Measurements from ENCODE around the gene ZDHHC3. TPM values are rescaled to one million over a fixed set of nuclear protein-coding genes. Genes with fewer than 3 reads are reported as not detected.

Gene ZDHHC3
- total RNA-seq (2014; rRNA removed; shearing (Covaris generic)): 55.2 and 56.2 TPM in 2 replicates

DNA sequence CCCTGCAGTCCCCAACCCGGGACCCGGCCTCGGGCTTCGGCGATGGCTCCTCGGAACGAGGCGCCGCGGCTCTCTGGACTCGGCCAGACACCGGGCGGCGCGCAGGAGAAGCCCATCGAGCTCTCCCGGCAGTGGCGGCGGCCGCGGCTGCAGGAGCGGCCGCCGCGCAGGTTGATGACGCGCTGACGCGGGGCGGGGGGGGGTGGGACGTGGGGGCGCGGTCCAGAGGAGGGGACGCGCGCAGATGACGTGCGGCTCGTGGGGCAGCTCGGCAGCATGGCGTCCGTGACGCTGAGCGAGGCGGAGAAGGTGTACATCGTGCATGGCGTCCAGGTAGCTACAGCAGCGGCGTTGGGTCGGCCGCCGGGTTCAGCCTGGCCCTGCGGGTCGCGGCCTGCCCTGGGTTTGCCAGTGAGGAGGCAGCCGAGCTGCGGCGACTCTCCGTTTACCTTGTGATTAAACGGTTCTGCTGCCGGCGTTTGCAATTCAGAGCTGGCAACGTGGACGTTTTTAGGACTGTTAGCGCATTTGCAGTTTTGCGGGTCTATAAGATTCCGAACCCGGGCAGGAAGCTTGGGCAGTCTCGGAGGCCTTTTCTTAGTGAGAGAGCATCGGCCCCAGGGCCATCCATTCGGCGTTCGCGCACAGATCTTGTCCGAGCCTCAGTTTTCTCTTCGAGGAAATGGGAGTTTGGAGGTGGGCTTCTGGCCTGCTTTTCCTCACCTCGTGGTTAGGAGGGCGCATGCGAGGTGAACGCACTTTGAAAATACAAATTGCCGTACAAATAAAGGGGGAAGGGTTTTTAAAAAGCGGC is at the start of gene ZDHHC3, which contains the start of gene EXOSC7:
Gene ZDHHC3 (minus strand): TSS at position 173 of the 814 bp plus-strand sequence. CDS start 16,738 bp downstream, outside the sequence.
Gene EXOSC7 (plus strand): TSS at position 243 of the 814 bp plus-strand sequence. CDS start 34 bp downstream, at position 277.
- peak; percentile 64 for DNase-seq (ENCODE audit: low spot score)

- no peak for DNase-seq (ENCODE audit: low spot score)
These were observed 48.7 kb upstream of the ZDHHC3 start for GRCh38 chr3:45024542-45025255.

DNA sequence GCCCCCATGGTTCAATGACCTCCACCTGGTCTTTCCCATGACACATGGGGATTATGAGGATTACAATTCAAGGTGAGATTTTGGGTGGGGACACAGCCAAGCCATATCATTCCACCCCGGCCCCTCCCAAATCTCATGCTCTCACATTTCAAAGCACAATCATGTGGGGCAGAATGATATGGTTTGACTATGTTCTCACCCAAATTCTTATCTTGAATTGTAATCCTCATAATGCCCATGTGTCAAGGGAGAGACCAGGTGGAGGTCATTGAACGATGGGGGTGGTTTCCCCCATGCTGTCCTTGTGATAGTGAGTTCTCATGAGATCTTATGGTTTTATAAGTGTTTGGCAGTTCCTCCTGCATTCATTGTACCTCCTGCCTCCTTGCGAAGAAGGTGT is 47.7 kb upstream of the ZDHHC3 start:
- DNase-seq (ENCODE audit: low spot score): no peak

DNA sequence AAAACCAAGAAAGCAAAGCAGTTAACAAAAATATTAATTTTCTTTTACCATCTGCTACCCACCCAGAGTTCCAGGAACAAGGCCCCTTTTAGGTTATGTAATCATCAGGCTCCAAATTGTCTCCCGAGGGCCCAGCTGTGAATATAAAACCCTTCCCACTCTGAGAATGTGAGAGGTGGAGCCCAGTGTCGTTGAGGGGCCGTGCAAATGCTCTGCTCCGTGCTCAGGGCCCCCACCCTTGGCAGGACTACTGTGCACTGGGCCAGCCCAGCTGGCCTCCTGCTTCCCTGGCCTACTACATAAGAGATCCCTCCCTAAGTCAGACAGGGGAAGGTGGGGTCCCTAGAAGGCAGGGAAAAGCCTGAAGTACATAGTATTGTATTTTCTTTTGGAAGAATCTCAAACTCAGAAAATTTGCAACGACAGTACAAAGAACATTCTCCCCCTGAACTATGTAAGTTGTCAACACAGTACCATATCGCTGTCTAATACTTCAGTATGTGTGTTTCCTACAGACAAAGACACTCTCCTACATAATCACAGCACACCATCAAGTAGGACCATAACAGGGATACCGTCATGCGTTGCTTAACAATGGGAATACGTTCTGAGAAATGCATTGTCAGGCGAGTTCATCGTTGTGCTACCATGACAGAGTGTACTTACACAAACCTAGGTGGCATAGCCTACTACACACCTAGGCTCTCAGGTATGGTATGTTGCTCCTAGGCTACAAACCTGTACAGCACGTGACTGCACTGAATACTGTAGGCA is 45.7 kb upstream of the ZDHHC3 start:
- DNase-seq (ENCODE audit: low spot score): no peak

DNA sequence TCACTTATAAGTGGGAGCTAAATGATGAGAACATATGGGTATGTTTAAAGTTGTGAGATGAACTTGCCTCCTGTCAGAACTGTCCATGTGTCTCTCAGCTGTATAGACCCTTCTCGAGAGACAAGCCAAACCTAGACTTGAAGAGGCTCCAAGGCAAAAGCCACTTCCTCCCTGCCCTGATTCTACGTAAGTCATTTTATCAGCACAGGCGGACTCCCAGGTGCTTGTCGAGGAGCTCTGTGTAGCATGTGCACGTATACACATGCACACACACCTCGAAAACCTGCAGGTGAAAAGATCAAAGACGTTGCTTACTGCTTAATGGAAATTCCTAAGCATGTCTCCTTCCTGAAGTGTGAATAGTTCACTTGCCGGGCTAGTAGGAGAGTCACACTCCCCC is 44.6 kb upstream of the ZDHHC3 start:
- DNase-seq (ENCODE audit: low spot score): no peak

- no peak for DNase-seq (ENCODE audit: low spot score)
These were observed 41.8 kb upstream of the ZDHHC3 start for GRCh38 chr3:45017821-45018220.

GRCh38 chr3:45016916-45017315 is 40.9 kb upstream of the ZDHHC3 start:
- DNase-seq (ENCODE audit: low spot score): no peak

DNA sequence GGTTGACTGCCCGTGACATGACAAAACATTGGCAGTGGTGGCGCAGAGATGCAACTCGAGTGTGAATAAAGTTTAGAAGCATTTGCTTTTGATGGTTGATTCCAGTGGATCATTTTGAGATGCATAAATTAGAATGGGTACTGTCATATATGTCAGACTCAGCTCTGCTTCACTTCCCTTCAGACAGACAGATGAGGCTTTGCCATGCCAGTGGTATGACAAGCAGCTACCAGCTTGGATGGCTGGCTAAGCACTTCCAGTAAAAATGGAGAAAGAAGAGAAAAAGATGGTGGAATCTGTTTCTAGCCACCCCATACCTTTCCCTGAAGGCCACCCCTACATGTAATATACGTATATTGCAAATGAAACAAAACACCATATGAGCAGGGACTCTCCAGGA is 36.6 kb upstream of the ZDHHC3 start:
- DNase-seq (ENCODE audit: low spot score): no peak

DNA sequence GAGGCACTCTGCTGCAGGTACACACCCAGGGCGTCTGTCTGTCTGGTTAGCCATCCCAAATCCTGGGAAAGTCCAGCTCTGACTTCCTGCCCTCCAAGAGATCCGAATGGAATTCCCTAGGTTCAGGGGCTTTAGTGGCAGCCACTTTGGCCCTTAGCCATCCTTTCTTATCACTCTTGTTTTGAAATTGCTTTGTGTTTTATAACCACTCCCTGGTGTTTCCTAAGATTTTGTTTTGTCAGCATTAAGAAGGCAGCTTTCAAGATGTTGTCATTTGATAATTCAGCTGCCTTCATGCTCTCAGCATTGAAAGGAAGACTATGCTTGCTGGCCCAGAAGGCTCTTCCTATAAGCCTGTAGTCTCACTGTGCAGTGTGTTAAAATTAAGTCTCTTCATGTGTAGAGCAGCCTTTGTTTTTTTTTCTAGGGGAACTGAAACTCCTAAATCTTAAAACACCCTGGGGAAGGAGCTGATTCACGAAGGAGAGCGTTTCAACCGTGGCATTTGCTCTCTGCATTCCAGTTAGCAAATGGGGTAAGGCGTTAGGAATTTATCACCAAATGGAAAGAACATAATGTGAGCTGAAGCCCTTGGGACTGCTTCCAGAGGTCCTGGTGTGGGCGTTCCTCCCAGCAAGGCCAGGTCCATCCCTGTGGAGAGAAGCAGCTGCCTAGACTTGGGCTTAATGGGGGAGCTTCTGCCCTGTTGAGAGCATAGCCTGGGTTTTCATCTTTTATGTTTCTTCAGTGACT is 36.0 kb upstream of the ZDHHC3 start:
- DNase-seq (ENCODE audit: low spot score): peak; percentile 94

GRCh38 chr3:45010811-45011333 is 34.9 kb upstream of the ZDHHC3 start:
- DNase-seq (ENCODE audit: low spot score): peak; percentile 90

DNA sequence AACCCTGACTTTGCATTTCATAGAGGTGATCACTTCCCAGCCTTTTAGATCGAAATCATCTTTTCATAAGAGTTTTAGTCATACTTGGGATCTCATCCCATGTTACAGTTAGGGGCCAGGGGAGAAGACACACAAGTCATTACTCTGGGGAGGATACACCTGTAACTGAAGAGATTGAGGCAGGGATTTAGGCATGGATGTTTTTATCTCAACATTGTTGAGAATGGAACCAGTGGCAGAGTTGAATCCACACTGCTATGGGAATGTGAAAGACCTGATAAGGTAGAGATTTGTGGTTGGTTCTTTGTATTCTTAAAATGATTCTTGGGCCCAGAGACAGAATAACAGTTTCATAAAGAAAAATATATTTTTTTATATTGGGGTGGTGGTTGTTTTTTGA is 33.9 kb upstream of the ZDHHC3 start:
- DNase-seq (ENCODE audit: low spot score): no peak

- DNase-seq (ENCODE audit: low spot score): no peak
These were observed 32.1 kb upstream of the ZDHHC3 start for GRCh38 chr3:45008117-45008516.

DNA sequence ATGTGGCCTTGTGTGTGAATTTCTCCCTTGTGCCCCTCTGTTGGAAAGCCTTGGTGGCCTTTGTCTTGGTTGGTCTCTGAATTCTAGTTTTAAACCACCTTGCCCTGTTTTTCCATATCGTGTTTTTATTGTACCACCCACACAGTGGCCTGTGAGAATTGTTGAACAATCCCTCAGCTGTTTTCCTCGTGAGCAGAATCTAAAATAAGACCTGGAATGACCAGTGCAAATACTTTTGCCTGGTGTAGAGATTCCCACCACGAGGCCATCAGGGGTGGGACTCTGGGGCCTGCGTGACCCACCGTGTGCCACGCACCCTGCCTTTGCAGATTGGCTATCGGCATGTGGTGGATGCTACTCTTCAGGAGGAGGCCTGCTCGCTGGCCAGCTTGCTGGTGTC is 31.1 kb upstream of the ZDHHC3 start:
- no peak for DNase-seq (ENCODE audit: low spot score)

DNA sequence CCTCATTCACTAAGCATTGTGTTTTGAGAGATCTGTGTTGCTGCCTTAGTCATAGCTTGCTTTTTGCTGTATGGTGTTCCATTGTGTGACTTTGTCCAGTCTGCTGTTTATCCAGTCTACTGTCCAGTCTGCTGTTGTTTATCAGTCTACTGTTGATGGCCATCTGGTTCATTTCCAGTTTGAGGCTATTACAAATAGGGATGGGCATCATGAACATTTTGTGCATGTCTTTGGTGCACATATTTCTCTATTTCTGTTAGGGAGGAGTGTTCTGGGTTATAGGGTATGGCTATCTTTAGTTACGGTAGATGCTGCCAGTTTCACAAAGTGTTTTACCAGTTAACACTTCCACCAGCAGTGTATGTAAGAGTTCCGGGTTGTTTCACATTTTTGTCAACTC is 27.9 kb upstream of the ZDHHC3 start:
- DNase-seq (ENCODE audit: low spot score): no peak

GRCh38 chr3:45003406-45003805 is 27.4 kb upstream of the ZDHHC3 start:
- DNase-seq (ENCODE audit: low spot score): no peak

DNA sequence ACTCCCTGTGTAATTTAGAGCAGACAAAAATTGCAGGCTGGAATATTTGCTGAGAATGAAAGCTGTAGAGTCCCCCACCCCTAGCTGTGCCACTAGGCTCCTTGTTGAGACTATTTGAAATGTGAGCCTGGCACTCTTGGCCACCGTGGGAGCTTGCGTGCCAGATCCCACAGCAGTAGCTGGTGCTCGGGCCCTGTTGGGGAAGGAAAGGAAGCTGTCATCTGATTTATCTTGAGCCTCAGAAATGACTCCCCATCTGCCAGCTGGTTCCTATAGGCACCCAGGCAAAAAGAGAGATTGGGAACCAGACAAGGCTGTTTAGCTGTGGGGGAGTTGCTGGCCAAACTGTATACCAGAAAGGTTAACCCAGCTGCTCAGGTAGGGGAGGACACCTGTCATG is 26.7 kb upstream of the ZDHHC3 start:
- DNase-seq (ENCODE audit: low spot score): no peak

GRCh38 chr3:45002139-45002660 is 26.2 kb upstream of the ZDHHC3 start:
- no peak for DNase-seq (ENCODE audit: low spot score)

- no peak for DNase-seq (ENCODE audit: low spot score)
These were observed 25.8 kb upstream of the ZDHHC3 start for GRCh38 chr3:45001738-45002137.

GRCh38 chr3:45000823-45001222 is 24.8 kb upstream of the ZDHHC3 start:
- no peak for DNase-seq (ENCODE audit: low spot score)

GRCh38 chr3:44999782-45000181 is 23.8 kb upstream of the ZDHHC3 start:
- DNase-seq (ENCODE audit: low spot score): no peak

DNA sequence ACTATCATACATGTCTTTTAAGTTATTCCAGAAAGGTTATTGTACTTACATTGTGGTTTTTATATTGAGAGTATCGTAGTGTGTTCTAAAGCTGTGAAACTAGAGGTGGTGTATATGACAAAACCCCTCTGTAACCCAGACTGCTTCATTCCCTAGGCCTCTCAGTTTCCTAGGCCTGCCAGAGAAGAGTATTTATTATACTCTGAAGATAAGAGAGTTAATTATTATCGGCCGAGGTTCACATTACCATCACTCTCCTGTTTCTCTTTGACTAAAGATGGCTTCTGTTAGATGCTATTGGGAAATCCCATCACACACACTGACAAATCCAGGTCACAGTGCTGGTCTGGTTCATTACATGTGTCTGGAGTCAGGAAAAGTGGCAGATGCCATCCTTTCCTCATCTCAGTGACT is 20.6 kb upstream of the ZDHHC3 start:
- DNase-seq (ENCODE audit: low spot score): no peak
